Muscle of arm (tissue), 12 donors: Measurements from ENCODE around the gene DAPK2. TPM values are rescaled to one million over a fixed set of nuclear protein-coding genes. Genes with fewer than 3 reads are reported as not detected.

ENCODE experiments used
- DNase-seq: peaks from one replicate; pipeline ENCODE4 v3.0.0-alpha.2; 2013
- polyA plus RNA-seq, 12 donors: library from polyadenylated mRNA; unstranded; fragments of 120-200 nt; gene quantifications; one replicate each; pipeline ENCODE4 v1.2.1, GENCODE V29; 2013; ENCODE audit not compliant: insufficient read length in 12 of 12

DAPK2 gene
- polyA plus RNA-seq, 12 donors = 2.5 to 6.6 (median 3.7) TPM; not detected in 2

DNA sequence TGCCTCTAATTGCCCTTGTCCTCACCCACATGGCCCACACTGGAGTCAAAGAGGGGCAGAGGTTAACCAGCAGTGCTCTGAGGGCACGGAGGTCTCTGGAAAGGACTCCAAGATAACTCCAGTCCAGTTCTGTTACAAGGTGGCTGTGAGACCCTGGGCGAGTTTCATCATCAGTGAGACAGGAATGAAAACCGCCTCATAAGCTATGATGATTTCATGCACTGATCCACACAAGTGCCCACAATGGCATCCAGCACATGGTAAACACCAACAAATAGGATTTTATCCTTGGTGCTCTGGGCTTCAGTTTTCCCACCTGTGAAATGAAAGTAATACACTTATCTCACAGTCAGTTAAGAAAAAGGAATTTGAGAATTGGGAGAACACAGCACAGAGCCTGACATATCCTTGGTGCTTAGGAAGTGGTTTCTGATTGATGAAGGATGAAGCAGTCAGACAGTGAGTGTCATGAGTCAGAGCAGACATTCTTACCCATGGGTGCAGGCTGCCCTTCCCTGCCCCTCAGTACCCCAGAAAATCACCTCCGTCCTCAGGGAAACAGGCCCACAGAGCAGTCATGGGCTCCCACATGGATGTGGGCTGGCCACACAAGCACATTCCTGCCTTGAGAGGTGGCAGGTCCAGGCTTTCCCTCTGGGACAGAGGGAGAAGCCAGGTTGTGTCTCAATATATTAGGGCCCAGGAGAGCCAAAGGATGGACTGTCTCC lies 48.4 kb downstream of the DAPK2 start:
- DNase-seq = no peak

DNA sequence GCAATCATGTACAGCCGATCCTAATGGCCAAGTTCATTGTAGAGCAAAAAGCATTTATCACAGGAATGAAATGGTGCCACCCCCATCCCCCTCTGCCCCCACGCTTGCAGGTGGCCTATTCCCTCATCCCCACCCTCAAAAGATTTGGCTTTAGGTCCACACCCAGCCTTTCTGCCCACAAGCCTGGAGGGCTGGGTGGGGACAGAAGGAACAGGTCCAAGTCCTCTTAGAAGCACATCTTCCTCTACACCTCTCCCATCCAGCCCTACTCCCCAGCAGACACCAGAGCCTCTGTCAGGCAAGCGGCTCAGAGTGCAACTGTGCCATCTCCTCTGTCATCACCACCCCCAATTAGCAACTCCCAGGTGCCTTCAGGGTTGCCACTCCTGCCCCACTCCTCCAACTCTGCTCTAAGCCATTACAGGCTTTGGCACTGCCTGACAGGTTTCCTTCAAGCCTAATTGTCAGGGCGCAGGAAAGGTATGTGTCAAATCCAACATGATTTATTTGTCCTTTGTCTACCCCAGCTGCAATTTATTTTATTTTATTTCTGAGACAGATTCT lies 49.4 kb downstream of the DAPK2 start:
- DNase-seq = no peak

DNA sequence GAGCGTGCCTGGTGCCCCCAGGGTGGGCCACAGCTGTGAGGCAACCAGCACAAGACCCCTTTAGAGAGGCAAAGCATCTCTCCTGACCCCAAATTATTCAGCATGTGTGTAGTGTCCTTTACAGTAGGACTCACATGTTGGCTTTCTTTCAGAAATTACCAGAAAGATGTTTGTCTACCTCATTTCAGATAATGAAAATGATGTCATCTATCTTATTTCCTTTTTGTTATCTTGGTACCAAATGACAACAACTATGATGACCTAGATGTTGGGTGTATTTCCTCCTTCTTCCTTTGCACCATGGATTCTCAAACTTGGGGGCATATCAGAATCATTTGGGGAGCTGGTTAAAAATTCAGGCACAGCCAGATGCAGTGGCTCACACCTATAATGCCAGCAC lies 50.5 kb downstream of the DAPK2 start:
- no peak for DNase-seq

DNA sequence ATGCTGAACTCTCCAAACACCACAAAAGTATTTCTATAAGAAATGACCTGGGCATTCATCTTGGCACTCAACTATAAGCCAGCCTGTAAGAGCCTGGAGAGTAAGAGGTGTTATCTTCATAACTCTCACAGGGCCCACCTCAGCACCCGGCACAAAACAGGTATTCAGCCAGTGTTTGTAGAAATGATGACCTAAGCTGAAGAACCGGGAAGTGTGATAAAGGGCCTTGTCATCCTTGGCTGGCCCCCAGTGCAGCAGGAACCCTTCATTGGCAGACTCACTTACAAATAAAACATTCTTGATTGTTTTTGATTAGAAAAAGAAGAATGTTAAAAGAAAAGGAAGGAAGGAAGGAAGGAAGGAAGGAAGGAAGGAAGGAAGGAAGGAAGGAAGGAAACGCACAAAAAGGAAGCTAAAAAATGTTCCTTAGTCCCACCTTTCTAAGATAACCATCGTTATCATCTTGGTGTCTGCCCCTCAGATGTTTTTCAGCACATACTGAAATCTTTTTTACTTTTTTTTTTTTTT lies 52.1 kb downstream of the DAPK2 start:
- no peak for DNase-seq

DNA sequence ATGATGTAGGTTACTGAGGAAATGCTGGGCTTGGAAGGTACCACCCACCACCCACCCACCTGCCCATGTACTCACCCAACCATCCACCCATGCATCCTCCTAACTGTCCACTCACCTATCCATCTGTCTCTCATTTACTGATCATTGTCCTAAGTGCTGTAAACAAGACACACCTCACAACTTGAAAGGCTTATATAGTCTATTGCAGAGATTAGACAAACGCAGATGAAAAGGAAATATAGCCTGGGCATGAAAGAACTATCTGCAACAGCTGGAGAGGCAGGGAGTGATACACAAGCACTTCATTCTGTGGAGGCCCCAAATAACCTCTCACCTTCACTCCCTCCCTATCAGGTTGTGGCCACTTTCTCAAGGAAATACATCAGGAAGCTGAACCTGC lies 54.0 kb downstream of the DAPK2 start:
- no peak for DNase-seq

DNA sequence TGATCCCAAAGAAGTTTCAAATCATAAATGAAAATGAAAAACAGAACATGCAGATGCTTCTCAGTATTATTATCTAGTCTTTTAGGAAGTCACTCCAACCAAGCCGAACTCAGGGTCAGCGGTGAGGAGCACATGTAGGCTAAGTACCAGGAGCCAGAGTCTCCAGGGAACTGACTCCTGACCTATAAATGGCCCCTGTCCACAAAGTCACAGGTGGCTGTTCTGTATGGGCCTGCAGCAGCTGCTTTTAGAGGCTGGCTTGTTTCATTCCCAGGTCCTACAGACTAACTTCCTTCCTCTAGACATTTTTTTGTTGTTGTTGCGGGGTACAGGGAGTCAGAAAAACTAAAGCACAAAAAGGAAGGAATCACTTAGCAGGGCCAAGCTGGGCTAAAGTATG lies 54.6 kb downstream of the DAPK2 start:
- no peak for DNase-seq

DNA sequence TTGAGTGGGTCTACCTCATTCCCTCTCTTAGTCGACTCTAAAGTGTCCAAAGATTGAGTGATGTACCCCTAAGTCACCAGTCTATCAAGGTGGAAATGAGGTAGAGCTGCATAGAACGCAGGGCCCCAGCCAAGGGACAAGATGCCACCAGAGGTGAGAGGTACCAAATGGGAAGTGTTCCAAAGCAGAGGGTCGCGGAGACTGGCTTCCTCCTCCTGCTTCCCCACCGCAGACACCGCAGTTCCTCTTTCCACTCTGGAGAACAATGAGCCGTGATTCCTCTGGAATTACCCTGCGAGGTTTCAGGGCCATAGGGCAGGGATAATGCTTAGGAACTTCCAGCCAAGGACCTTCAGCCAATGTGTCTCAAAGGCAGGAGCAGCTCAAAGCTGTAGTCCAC lies 55.8 kb downstream of the DAPK2 start:
- DNase-seq = no peak

DNA sequence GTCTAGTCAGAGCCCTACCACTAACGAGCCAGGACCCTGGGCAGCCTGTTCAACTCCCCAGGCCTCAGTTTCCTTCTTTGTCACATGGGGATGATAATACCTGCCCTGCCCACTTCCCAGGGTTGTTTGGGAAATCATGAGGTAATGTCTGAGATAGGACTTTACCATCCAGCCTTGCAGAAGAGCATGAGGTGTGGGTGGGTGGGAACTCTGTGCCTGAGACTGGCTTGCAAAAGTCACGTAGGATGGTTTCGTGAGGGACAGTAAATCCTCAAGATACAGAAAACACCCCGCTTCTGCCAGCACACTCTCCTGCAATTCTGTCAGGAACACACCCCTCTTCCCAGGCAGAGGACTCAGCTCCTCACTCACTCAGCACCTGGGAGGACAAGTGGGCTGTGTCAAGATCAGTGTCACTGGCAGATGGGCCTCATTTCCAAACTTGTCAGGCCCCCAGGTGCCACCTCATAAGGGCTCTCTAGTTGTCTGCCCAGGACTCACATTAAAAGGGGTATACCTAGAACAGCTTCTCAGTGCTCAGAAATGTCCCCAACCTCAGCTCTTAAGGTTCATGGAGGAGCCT lies 58.4 kb downstream of the DAPK2 start:
- DNase-seq = no peak

DNA sequence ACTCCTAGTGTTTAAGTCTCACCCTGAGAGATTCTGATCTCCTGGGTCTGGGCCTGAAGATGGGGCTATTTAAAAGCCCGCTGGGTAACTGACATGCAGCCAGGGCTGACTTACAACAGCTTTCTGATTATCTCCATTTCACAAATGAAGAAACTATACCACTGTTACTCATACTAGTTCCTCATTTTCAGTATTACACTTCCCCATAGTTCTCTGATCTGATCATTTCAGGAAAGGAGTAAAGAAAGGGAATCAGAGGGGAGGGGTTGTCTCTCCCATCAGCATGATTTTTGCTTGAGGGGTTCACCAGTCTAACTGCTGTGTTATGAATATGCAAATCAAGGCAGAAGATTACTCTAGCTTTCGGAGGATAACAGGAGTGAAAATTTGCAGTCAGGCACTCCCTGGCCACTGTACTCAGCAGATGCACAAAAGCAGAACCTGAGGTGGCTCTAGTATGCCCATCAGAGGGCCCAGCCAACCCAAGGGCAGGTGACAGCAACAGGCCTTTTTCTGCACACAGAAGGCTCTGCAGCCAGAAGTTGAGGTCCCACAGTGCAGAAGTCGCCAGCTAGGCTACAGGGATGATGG lies 59.4 kb downstream of the DAPK2 start:
- no peak for DNase-seq

DNA sequence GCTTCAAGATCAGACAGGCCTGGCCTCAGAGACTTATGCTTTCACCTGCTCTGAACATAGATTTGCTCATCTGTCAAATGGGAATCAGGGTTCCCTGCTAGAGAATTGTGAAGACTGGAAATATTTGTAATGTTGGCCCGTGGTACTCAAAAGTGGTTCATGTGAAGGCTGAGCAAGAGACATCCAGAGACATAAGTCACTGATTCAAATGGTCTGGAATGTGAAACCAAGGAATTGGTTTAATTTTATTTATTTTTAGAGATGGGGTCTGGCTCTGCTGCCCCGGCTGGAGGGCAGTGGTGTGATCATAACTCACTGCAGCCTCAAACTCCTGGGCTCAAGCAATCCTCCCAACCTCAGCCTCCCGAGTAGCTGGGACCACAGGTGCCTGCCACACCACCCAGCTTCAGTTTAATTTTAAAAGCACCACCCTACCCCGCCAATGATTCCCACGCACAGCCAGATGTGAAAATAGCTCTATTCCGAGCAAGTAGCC lies 60.1 kb downstream of the DAPK2 start:
- no peak for DNase-seq

DNA sequence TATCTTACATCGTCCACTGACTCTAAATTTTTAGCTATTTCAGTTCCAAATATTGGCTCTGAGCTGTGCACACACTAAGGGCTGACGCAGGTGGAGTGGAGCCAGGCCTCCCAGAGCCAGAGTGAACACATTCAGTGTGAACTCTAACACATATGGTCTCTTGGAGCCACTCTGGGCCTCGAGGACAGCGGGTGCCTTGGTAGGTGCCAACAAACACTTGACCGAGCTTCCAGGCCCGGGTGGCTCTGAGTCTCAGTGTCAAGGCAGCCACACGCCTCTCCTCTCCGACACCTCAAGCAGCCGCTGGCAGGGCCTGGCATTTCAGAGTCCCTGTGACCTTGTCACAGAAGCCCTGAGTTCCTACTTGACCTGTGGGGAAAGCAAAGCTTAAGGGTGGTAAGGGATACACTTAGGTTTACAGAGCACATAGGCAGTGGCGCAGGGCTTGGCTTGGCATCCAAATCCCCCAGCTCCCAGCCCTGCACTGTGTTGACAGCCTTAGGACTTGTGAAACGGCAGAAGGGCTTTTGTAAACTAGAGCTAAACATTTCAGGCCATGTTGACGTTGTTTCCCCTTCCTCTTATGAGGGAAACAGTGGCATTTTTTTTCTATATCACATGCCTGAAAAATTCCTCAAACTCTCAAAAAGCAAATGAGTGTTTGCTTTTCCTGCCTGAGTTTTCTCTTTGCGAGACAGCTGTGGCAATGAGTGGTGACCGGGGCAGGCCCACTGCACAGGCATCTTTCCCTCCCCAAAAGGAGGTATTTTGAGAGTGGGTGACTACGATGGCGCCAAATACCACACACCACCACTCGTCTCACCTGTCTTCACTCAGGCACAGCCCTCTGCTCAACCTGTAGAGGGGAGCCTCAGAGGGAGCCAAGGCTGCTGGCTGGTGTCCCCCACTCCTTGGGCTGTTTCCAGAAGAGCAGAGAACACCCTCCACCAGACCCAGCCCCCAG lies 60.8 kb downstream of the DAPK2 start:
- no peak for DNase-seq

DNA sequence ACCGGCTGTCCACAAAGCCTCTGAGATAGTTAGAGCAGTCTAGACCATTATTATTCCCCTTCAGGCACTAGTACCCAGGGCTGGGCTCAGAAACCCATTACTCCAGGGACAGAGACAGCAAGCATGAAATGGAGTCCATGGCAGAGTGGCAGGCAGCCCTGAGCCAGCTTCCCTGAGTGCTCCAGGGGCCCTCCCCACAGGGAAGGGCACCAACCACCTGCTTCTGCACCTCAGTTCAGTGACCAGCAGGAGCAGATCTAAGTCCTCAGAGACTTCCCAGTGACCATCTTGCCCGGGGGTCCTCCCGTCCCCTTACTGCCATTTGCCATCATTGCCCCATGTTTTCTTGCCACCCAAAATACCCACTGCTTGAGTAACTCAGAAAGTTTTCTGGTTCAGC lies 62.0 kb downstream of the DAPK2 start:
- no peak for DNase-seq

DNA sequence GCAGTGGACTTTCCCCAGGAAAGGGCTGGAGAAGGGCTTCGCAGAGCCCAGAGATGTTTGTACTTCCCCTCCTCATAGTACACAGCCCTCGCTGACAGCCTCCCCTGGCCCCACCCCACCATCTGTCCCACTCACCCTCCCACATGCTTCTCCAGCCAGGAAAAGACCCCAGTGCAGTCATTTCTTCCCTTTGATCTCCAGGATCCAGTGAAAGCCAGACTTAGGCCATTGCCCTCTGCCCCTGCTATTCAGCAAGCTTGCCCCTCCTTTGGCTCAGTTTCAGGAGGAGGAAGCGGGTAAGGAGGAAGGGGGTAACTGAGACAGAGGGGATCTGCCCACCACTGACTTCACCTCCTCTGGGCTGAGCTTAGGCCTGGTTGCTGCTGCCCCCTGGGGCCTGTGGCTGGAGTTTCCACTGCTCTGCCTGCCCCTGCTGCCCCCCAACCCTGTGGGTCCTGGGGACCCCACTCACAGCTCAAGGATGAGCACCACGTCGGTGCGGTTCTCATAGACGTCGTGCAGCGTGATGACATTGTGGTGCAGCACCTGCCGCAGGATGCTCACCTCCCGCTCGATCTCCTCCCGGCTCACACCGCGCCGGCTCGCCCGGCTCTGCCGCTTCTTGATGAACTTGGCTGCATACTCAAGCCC lies 63.1 kb downstream of the DAPK2 start:
- no peak for DNase-seq

DNA sequence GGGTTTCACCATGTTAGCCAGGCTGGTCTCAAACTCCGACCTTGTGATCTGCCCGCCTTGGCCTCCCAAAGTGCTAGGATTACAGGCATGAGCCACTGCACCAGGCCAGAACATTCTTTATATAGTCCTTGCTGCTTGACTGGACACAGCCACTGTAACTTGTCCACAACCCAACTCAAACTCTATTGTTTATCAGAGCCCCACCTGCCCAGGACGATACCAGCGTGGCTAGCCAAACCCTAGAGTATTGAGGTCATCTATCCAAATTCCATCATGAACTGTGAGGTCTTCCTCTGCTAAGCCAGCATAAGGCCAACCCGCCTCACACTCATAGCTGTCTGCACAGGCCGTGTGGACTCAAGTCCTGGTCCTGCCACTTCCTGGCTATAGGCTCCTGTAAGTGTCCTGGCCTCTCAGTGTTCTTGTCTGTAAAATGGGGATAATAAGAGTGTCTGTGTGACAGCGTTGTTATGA lies 63.9 kb downstream of the DAPK2 start:
- no peak for DNase-seq

DNA sequence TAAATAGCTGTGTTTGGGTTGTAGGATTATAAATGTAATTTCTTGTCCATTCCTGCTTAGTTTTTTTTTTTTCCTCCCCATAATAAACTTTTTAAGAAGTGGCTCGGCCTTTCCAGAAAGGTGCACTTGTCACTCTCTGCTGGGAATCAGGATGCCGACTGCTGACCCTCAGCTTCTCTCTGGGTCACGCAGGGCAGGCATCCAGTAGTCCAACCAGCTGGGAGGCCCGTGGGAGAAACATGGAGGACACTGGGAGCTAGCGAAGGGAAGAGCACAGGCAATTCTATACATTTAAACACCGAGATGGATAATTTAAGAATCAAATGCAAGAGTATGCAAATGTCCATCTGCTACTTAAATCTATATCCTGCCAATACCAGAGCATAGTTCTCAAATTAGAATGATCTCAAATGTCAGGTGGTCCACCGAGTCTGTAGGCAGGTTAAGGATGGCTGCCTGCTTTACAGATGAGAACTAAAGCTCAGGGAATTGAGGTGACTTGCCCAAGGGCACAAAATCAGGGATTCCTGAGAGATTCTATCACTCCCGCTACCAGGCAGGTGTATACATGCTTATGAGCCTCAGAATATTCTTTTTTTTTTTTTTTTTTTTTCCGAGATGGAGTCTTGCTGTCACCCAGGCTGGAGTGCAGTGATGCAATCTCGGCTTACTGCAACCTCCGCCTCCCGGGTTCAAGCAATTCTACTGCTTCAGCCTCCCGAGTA lies 64.5 kb downstream of the DAPK2 start:
- DNase-seq = no peak

DNA sequence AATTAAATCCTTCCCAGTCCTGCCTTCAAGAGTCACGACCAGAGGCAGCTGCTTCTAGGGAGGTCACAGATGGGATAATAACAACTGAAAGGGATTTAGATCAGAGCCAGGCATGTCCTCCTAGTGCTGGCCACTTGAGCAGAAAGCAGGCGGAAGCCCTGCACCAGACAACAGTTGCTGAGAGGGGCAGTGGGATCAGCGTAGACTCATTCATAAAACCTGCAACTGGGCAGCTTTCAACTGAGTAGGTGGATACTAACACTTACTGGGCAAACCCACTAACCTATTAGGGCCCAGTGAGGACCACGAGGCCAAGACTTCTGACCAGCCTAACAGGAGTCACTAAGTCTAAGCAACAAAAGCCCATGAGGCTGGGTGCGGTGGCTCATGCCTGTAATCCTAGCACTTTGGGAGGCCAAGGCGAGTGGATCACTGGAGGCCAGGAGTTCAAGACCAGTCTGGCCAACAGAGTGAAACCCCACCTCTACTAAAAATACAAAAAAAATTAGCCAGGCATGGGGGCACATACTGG lies 67.0 kb downstream of the DAPK2 start:
- no peak for DNase-seq

DNA sequence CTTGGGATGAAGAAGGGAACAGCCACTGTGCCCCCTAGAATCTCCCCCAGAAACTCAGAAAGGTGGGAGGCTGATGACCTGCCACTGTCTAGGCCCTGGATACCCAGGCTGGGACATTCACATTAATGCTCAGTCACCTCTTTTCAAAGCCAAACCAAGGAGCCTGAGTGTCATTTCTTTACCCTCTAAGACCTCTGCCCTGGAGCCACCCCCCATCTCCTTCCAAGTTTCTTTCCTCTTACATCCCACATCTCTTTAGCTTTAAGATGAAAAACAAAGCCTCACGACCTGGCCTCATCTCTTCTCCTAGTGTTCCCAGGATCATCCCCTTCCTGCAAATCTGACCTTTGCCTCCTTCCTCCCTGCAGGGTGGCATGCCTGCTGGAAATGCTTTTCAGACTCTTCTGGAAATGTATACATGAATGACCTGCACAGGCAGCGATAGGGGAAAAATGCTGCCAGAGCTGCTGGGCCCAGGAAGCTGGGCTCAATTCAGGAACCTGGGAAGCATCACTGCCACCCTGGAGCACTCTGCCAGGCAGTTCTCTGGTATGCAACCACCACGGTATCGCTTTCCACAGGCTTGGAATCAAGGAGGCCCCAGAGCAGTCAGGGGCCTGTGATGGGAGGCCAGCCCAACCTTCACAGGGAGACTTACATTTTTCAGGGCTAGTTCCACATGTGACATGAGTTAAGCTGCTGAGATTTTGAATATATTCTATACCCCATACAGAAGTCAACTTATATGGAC lies 67.6 kb downstream of the DAPK2 start:
- DNase-seq = no peak

DNA sequence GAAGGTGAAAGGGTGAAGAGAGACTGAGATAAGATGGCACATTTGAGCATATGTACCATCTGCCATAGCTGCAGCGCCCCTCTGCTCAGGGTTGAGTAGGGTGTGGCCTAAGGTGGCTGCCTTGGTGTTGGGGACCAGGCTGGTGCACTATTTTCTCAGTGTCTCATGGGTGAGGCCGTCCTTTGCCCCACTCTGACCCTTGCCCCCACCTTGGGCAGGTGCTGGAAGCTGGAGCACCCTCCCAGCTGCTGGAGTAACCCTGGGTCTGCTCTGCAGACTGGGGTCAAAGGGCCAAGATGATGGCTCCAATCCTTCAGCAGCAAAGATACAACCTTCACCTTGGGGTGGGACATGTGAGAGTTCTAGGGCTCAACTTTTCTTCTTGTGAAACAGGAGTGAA lies 69.2 kb downstream of the DAPK2 start:
- no peak for DNase-seq

DNA sequence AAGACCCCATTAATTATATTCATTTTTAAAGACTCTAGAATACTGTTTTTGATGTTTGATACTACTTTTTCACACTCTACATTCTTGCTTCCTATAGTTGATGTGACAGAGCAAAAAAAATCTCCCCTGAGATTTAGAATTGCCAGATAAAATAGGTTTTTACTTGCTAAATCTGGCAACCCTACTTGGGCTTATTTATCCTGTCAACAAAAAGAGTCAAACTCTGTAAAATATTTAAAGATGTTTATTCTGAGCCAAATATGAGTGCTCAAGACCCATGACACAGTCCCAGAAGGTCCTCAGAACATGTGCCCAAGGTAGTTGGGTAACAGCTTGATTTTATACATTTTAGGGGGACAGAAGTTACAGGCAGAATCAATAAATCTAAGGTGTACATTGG lies 72.3 kb downstream of the DAPK2 start:
- DNase-seq = no peak
